Testis (tissue), 2 donors: ENCODE results near the gene PRG2.

Experiments used
- CTCF ChIP-seq, 3 experiments: fragments of 450-650 bp in 2 of 3; fragments of 200-600 bp in 1 of 3; sonication (generic) in 1 of 3; IDR thresholded peaks; one replicate each; pipeline ENCODE4 v1.5.1; 2016 to 2019; ENCODE audit warnings: antibody characterized with exemption in 3 of 3, mild to moderate bottlenecking in 2 of 3, moderate library complexity in 1 of 3
- POLR2A ChIP-seq: fragments of 450-650 bp; IDR thresholded peaks from one replicate; pipeline ENCODE4 v1.6.1; 2017; ENCODE audit warnings: antibody characterized with exemption, mild to moderate bottlenecking, moderate library complexity

- TF ChIP-seq CTCF (IDR thresholded peaks at IDR 0.05), result no peak
- TF ChIP-seq POLR2A, result no peak
Measured at GRCh38 chr11:57353036-57353435, 37.4 kb downstream of the PRG2 start.
